HG03378 (cell line): Measurements from ENCODE around the gene SERPINE3.

Experiments used
- ATAC-seq: cut with Tn5 transposase; IDR thresholded peaks from one replicate; pipeline ENCODE4 v1.9.1; 2021; ENCODE audit warnings: mild to moderate bottlenecking, moderate library complexity; ENCODE audit not compliant: unreplicated experiment

Gene SERPINE3

GRCh38 chr13:51327961-51328360 lies 11.5 kb upstream of the SERPINE3 start:
- no peak for ATAC-seq

- no peak for ATAC-seq
Observed at GRCh38 chr13:51328488-51328887, 11.0 kb upstream of the SERPINE3 start.

GRCh38 chr13:51329606-51330005 lies 9.9 kb upstream of the SERPINE3 start:
- ATAC-seq = no peak

- ATAC-seq = peak; percentile 63
Observed at GRCh38 chr13:51330791-51331190, 8.7 kb upstream of the SERPINE3 start.

GRCh38 chr13:51331354-51331861 lies 8.1 kb upstream of the SERPINE3 start:
- ATAC-seq = peak; percentile 62

- ATAC-seq = no peak
Observed at GRCh38 chr13:51332566-51333361, 6.7 kb upstream of the SERPINE3 start.

- no peak for ATAC-seq
Observed at GRCh38 chr13:51333421-51333820, 6.1 kb upstream of the SERPINE3 start.

- no peak for ATAC-seq
Observed at GRCh38 chr13:51333826-51334225, 5.7 kb upstream of the SERPINE3 start.

- no peak for ATAC-seq
Observed at GRCh38 chr13:51336746-51337145, 2.7 kb upstream of the SERPINE3 start.

GRCh38 chr13:51339952-51340732 lies 651 bp downstream of the SERPINE3 start:
- no peak for ATAC-seq

GRCh38 chr13:51341232-51341631 lies 1.7 kb downstream of the SERPINE3 start:
- ATAC-seq = no peak

GRCh38 chr13:51341791-51342190 lies 2.3 kb downstream of the SERPINE3 start:
- no peak for ATAC-seq

GRCh38 chr13:51342706-51343105 lies 3.2 kb downstream of the SERPINE3 start:
- no peak for ATAC-seq

- no peak for ATAC-seq
Observed at GRCh38 chr13:51343475-51343874, 4.0 kb downstream of the SERPINE3 start.

- no peak for ATAC-seq
Observed at GRCh38 chr13:51346397-51346796, 6.9 kb downstream of the SERPINE3 start.

- ATAC-seq = no peak
Observed at GRCh38 chr13:51347099-51347498, 7.6 kb downstream of the SERPINE3 start.

- ATAC-seq = no peak
Observed at GRCh38 chr13:51348069-51348967, 8.8 kb downstream of the SERPINE3 start.

GRCh38 chr13:51349016-51349415 lies 9.5 kb downstream of the SERPINE3 start:
- no peak for ATAC-seq

- no peak for ATAC-seq
Observed at GRCh38 chr13:51355217-51355616, 15.7 kb downstream of the SERPINE3 start.

- no peak for ATAC-seq
Observed at GRCh38 chr13:51357928-51358595, 18.6 kb downstream of the SERPINE3 start.
